HL-60 (cell line): ENCODE results near the gene GNG7.

Experiments used
- DNase-seq, 2 experiments: peaks; one replicate each; pipeline ENCODE4 v3.0.0-alpha.2; 2010 to 2020; ENCODE audit warnings: low read depth in 1 of 2, low spot score in 1 of 2
- H3K27ac ChIP-seq: fragments of 250-450 bp; sonication (Bioruptor Pico); replicated peaks from 2 replicates; pipeline ENCODE4 v1.5.1; 2020; ENCODE audit warnings: mild to moderate bottlenecking, moderate library complexity
- H3K27me3 ChIP-seq: fragments of 250-450 bp; sonication (Bioruptor Pico); 2 replicates; pipeline ENCODE4 v1.5.1; 2021; ENCODE audit warnings: mild to moderate bottlenecking, moderate library complexity; ENCODE audit not compliant: insufficient read depth, poor library complexity, severe bottlenecking
- H3K4me3 ChIP-seq: replicated peaks from 2 replicates; pipeline ENCODE4 v1.5.1; 2011; ENCODE audit warnings: mild to moderate bottlenecking, control low read depth, low read length; ENCODE audit not compliant: insufficient read depth
- GABPA ChIP-seq: IDR thresholded peaks from 2 replicates; pipeline ENCODE4 v1.6.1; 2012; ENCODE audit warnings: low read depth
- POLR2AphosphoS5 ChIP-seq: IDR thresholded peaks from 2 replicates; pipeline ENCODE4 v1.6.1; 2012; ENCODE audit warnings: low read depth
- REST ChIP-seq: IDR thresholded peaks from 2 replicates; pipeline ENCODE4 v1.6.1; 2012; ENCODE audit warnings: low read depth; ENCODE audit not compliant: insufficient replicate concordance
- SPI1 ChIP-seq: IDR thresholded peaks from 2 replicates; pipeline ENCODE4 v1.6.1; 2012; ENCODE audit warnings: low read depth, mild to moderate bottlenecking, borderline replicate concordance
- TF ChIP-seq, protein P1 (sequence below): IDR thresholded peaks from one replicate; pipeline ENCODE4 v1.5.1; 2011; ENCODE audit warnings: low read length, control low read depth, inconsistent platforms; ENCODE audit not compliant: insufficient read depth

Gene GNG7

GRCh38 chr19:2678044-2678671 is 24.3 kb downstream of the GNG7 start:
- H3K27me3 ChIP-seq: no peaks in the 10 kb centered on the region
- TF ChIP-seq POLR2AphosphoS5 (no peak), REST (no peak), GABPA (no peak), SPI1 (no peak)
- TF ChIP-seq, protein P1, sequence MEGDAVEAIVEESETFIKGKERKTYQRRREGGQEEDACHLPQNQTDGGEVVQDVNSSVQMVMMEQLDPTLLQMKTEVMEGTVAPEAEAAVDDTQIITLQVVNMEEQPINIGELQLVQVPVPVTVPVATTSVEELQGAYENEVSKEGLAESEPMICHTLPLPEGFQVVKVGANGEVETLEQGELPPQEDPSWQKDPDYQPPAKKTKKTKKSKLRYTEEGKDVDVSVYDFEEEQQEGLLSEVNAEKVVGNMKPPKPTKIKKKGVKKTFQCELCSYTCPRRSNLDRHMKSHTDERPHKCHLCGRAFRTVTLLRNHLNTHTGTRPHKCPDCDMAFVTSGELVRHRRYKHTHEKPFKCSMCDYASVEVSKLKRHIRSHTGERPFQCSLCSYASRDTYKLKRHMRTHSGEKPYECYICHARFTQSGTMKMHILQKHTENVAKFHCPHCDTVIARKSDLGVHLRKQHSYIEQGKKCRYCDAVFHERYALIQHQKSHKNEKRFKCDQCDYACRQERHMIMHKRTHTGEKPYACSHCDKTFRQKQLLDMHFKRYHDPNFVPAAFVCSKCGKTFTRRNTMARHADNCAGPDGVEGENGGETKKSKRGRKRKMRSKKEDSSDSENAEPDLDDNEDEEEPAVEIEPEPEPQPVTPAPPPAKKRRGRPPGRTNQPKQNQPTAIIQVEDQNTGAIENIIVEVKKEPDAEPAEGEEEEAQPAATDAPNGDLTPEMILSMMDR: no peak
- peak; percentile 39 to 49 for DNase-seq
- H3K27ac ChIP-seq: no peak overlapping the region
- no peak overlapping the region for H3K4me3 ChIP-seq

DNA sequence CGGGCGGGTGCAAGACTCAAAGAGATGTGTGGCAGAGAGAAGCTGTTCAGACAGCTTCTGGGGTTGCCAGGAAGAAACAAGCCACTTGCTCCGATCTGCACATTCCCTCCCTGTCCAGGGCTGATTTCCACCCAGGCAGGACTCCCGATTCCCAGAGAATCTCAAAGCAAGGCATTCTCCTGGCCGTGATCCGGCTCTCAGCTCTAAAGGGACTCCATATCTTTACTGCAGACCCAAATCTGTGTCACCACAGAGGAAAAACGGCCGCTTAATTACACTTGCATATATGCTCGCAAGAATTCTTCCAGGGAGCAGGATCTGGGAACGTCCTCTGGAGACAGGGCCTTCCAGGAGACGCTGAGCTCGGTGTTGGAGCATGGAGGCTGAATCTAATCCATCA is 25.7 kb downstream of the GNG7 start:
- Histone ChIP-seq H3K27ac (no peak overlapping the region), H3K4me3 (no peak overlapping the region), H3K27me3 (no peaks in the 10 kb centered on the region)
- TF ChIP-seq POLR2AphosphoS5 (no peak), REST (no peak), SPI1 (no peak), GABPA (no peak)
- TF ChIP-seq, protein P1: no peak
- DNase-seq: no peak

DNA sequence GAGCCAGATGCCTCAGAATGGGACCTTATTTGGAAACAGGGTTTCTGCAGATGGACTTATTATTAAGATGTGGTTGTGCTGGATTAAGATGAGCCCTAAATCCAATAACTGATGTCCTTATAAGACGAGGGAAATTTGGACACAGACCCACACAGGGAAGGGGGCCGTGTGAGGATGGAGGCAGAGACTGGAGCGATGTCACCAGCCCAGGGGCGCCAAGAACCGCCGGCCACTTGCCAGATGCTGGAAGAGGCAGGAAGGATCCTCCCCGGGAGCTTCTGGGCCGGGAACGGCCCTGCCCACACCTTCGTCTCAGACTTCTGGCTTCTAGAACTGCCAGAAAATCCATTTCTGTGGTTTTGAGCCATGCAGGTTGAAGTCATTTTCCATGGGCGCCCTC is 26.6 kb downstream of the GNG7 start:
- Histone ChIP-seq H3K4me3 (no peak overlapping the region), H3K27ac (no peak overlapping the region), H3K27me3 (no peaks in the 10 kb centered on the region)
- no peak for DNase-seq
- TF ChIP-seq SPI1 (no peak), POLR2AphosphoS5 (no peak), GABPA (no peak), REST (no peak)
- TF ChIP-seq, protein P1: no peak
